Omental fat pad (tissue), 4 donors: Measurements from ENCODE around the gene C2orf74. TPM values are rescaled to one million over a fixed set of nuclear protein-coding genes. Genes with fewer than 3 reads are reported as not detected.
"Not testable (repeated sequence)": the region's sequence is repeated elsewhere in the genome, so short reads cannot be mapped to it uniquely, and the experiment has no call there.

Source experiments
- ATAC-seq: fragments of 150-250 bp; one replicate; pipeline ENCODE4 v1.9.1; 2016; ENCODE audit warnings: mild to moderate bottlenecking, moderate library complexity; ENCODE audit not compliant: low FRiP score
- DNase-seq: peaks from one replicate; pipeline ENCODE4 v3.0.0-alpha.2; 2019; ENCODE audit warnings: low spot score
- CTCF ChIP-seq, 3 donors: fragments of 450-650 bp; IDR thresholded peaks; one replicate each; pipeline ENCODE4 v1.5.1; 2016 to 2017; ENCODE audit warnings: antibody characterized with exemption in 3 of 3, mild to moderate bottlenecking in 3 of 3, moderate library complexity in 2 of 3
- total RNA-seq, 4 donors: library from RNA; depleted of rRNA; stranded (reverse); fragments of >200 nt; gene quantifications; one replicate each; pipeline ENCODE4 v1.1.0, GENCODE V29; 2016

C2orf74 gene
- total RNA-seq, 4 donors from 2014 or later, result 16.1 to 29.9 (median 19.4) TPM

GRCh38 chr2:61184263-61184662 is 22.3 kb downstream of the C2orf74 start:
- TF ChIP-seq CTCF (IDR thresholded peaks at IDR 0.05), result no peak
- no peak for ATAC-seq
- DNase-seq, result no peak

- no peak for TF ChIP-seq CTCF (IDR thresholded peaks at IDR 0.05)
- DNase-seq, result no peak
- ATAC-seq, result no peak
Measured at GRCh38 chr2:61185231-61185728, 23.3 kb downstream of the C2orf74 start.

GRCh38 chr2:61187085-61187484 is 25.1 kb downstream of the C2orf74 start:
- DNase-seq, result no peak
- no peak for TF ChIP-seq CTCF (IDR thresholded peaks at IDR 0.05)
- ATAC-seq, result no peak

- ATAC-seq (no peak), DNase-seq (no peak)
- TF ChIP-seq CTCF (IDR thresholded peaks at IDR 0.05), result no peak
Measured at GRCh38 chr2:61193670-61194561, 31.9 kb downstream of the C2orf74 start.

GRCh38 chr2:61194646-61195045 is 32.7 kb downstream of the C2orf74 start:
- not testable (repeated sequence) for ATAC-seq, DNase-seq

- ATAC-seq (no peak), DNase-seq (no peak)
- TF ChIP-seq CTCF (IDR thresholded peaks at IDR 0.05), result no peak
Measured at GRCh38 chr2:61196671-61197070, 34.7 kb downstream of the C2orf74 start.

- TF ChIP-seq CTCF (IDR thresholded peaks at IDR 0.05), result no peak
- ATAC-seq (no peak), DNase-seq (no peak)
Measured at GRCh38 chr2:61205132-61205531, 43.1 kb downstream of the C2orf74 start.
